HUES6 (cell line): ENCODE data around the gene SLC49A3.

Experiments
- H3K27ac ChIP-seq: 2 replicates; pipeline ENCODE4 v1.7.0; 2013; ENCODE audit warnings: low read depth, mild to moderate bottlenecking, low read length, inconsistent platforms
- H3K27me3 ChIP-seq: 2 replicates; pipeline ENCODE4 v1.6.1; 2013; ENCODE audit warnings: low read length; ENCODE audit not compliant: control insufficient read depth, insufficient read depth
- H3K36me3 ChIP-seq: 2 replicates; pipeline ENCODE4 v1.6.1; 2013; ENCODE audit warnings: low read length; ENCODE audit not compliant: control insufficient read depth, insufficient read depth
- H3K4me1 ChIP-seq: 2 replicates; pipeline ENCODE4 v1.6.1; 2013; ENCODE audit warnings: low read length; ENCODE audit not compliant: control insufficient read depth, insufficient read depth
- H3K4me3 ChIP-seq: 2 replicates; pipeline ENCODE4 v1.5.1; 2013; ENCODE audit warnings: low read depth, low read length
- H3K9ac ChIP-seq: one replicate; pipeline ENCODE4 v1.6.1; 2013; ENCODE audit warnings: mild to moderate bottlenecking, low read length
- H3K9me3 ChIP-seq: 2 replicates; pipeline ENCODE4 v1.6.1; 2013; ENCODE audit warnings: low read depth, low read length; ENCODE audit not compliant: control insufficient read depth, insufficient read depth

SLC49A3 gene

DNA sequence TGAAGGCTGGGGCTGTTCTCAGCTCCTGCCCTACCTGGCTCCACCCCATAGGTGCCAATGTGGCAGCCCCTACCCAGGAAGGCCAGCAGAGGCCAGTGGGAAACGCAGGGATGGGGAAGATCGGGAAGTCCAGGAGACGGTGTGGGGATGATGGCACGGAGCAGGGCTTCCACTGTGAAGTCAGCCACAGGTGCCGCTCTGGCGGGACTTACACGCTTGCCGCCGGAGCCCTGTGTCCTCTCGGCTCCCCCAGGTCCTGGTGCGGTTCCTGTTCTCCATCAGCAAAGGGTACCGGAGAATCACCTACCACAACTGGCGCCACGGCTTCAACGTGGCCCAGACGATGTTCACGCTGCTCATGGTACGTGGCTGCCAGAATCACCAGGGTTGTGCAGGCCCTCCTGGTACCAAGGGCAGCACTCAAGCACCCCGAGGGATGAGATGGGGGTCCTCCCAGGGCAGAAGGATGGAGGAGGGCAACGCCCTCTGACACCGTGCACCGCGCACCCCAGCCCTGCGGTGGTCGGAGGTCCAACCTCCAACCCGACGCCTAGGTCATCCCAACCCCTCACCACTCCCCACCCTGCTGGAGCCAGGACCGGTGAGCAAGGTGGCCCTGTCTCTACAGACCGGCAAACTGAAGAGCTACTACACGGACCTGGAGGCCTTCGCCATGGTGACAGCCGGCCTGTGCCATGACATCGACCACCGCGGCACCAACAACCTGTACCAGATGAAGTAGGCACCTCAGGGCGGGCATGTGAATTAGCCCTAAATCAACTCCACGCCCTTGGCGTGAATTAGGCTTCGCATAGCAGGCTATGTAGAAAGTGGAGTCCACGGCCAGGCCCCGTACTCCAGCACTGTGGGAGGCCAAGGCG lies 26.8 kb downstream of the SLC49A3 start:
- no peaks in the 10 kb centered on the region for H3K27me3 ChIP-seq
- H3K27ac ChIP-seq: no peak overlapping the region
- H3K9me3 ChIP-seq: no peaks in the 10 kb centered on the region
- no peak overlapping the region for H3K4me3 ChIP-seq
- no peak overlapping the region for H3K9ac ChIP-seq
- no peaks in the 10 kb centered on the region; the same call in none of the 2 replicates for H3K36me3 ChIP-seq
- peaks cover 4% of the 10 kb centered on the region; the same call in 1 of the 2 replicates for H3K4me1 ChIP-seq

DNA sequence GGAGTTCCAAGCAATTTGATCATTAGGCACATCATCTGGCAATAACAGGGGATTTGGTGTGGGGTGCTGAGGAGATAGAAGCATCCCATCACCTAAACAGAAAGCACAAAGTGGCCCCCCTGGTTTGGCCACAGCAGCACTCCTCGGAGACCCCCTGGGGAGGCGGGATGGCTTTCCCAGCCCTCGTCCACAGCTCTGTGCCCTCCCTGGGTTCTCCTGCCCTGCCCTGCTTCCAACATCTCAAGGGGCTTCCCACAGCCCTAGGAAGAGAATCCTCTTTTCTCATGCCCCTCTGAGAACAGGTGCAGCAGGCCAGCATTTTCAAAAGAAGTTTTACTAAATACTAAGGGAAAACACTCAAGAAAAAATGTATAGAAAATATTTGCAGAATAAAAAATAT lies 27.7 kb downstream of the SLC49A3 start:
- Histone ChIP-seq H3K4me3 (no peak overlapping the region), H3K9ac (no peak overlapping the region), H3K4me1 (peaks cover 4% of the 10 kb centered on the region; the same call in 1 of the 2 replicates), H3K9me3 (no peaks in the 10 kb centered on the region), H3K27ac (no peak overlapping the region), H3K27me3 (no peaks in the 10 kb centered on the region), H3K36me3 (no peaks in the 10 kb centered on the region; the same call in none of the 2 replicates)

DNA sequence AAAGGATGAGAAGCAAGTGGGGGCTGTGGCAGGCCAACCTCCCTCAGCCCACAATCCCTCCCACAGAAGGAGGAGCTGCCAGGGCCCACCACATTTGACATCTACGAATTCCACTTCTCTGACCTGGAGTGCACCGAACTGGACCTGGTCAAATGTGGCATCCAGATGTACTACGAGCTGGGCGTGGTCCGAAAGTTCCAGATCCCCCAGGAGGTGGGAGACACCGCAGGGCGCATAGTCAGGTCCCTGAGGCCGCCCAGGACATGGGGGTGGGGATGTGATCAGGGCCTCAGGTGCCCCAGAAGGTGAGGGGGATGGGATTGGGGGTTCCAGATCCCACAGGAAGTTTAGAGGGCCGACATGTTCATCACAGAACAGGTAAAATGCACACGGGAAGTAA lies 28.6 kb downstream of the SLC49A3 start:
- Histone ChIP-seq H3K4me1 (peaks cover 4% of the 10 kb centered on the region; the same call in 1 of the 2 replicates), H3K9me3 (no peaks in the 10 kb centered on the region), H3K4me3 (no peak overlapping the region), H3K27ac (no peak overlapping the region), H3K36me3 (no peaks in the 10 kb centered on the region; the same call in none of the 2 replicates), H3K9ac (no peak overlapping the region), H3K27me3 (no peaks in the 10 kb centered on the region)

DNA sequence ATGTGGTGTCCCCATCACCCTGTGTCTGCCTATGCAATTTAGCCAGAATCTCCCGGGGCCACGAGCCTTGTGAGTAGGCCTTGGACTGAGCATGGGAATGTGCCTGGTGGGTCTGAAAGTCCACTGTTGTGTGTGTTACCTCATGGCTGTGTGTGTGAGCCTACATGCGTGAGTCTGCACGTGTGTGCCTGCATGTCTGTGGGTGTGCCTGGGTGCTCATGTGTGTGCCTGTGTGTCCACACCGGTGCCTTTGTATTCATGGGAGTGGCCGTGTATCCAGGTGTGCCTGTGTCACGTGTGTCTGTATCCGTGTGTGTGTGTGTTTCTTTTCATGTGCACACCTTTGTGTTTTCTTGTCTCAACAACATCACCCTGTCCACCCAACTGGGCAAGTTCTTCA lies 29.1 kb downstream of the SLC49A3 start:
- H3K27ac ChIP-seq: no peak overlapping the region

DNA sequence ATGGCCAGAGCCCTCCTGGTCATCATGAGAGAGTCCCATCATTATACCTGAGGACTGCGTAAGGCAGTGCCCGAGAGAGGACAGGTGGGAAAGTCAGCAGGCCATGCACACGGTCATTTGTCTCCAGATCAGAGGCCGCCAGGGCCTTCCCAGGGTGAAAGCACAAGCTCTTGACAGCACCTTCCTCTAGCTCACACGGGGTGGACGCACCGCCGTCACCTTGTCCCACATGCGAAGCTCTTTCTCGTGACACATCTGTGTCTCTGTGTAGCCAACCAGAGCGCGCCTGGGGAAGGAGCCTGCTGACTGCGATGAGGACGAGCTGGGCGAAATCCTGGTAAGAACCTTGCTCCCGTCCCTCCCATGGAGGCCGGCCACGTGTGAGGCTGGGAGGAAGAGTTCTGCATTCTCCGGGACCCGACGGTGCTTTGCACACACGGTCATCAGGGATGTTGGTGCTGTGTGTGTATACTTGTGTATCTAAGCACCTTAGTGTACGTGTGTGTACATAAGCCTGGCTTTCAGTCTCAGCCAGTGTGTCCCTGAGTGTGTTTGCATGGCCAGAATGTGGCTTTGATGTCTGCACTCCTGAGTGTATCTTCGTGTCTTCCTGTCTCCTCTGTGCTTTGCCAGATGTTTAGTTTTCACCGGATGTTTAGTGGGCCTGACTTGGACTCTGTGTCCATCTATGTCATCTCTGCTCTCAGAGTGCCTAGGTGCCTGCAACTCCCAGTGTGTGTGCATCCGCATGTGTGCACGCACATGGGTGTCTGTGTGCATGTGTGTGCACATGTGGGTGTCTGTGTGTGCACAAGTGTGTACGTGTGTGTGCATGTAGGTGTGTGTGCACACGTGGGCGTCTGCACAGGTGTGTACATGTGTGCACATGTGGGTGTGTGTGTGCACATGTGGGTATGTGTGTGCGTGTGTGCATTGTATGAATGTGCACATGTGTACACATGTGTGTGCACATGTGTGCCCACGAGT lies 30.0 kb downstream of the SLC49A3 start:
- Histone ChIP-seq H3K4me1 (peaks cover 4% of the 10 kb centered on the region; the same call in 1 of the 2 replicates), H3K27me3 (no peaks in the 10 kb centered on the region), H3K27ac (no peak overlapping the region), H3K4me3 (no peak overlapping the region), H3K36me3 (no peaks in the 10 kb centered on the region; the same call in none of the 2 replicates), H3K9me3 (no peaks in the 10 kb centered on the region), H3K9ac (no peak overlapping the region)

More for the DNA sequence above, 29.1 kb downstream of the SLC49A3 start:
- Histone ChIP-seq H3K27me3 (no peaks in the 10 kb centered on the region), H3K9ac (no peak overlapping the region), H3K4me1 (peaks cover 4% of the 10 kb centered on the region; the same call in 1 of the 2 replicates), H3K9me3 (no peaks in the 10 kb centered on the region), H3K4me3 (no peak overlapping the region), H3K36me3 (no peaks in the 10 kb centered on the region; the same call in none of the 2 replicates)

DNA sequence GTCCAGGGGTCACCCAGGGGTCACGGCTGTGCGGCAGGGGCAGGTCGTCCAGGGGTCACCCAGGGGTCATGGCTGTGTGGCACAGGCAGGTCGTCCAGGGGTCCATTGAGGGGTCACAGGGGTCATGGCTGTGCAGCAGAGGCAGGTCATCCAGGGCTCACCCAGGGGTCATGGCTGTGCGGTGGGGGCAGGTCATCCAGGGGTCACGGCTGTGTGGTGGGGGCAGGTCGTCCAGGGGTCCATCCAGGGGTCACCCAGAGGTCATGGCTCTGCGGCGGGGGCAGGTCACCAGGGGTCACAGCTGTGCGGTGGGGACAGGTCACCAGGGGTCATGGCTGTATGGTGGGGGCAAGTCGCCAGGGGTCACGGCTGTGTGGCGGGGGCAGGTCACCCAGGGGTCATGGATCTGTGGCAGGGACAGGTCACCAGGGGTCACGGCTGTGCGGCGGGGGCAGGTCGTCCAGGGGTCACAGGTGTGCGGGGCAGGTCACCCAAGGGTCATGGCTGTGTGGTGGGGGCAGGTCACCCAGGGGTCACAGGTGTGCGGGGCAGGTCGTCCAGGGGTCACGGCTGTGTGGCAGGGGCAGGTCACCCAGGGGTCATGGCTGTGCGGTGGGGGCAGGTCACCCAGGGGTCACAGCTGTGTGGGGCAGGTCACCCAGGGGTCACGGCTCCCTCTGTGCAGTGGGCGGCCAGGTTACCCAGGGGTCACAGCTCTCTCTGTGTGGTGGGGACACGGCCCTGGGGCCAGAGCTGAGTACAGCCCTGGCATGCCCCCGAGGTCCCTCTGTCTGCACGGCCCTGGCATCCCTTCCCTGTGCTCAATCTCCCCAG lies 30.9 kb downstream of the SLC49A3 start:
- H3K9me3 ChIP-seq: no peaks in the 10 kb centered on the region
- no peaks in the 10 kb centered on the region for H3K27me3 ChIP-seq
- peaks cover 1% of the 10 kb centered on the region; the same call in 1 of the 2 replicates for H3K4me1 ChIP-seq
- no peak overlapping the region for H3K9ac ChIP-seq
- H3K27ac ChIP-seq: no peak overlapping the region
- H3K36me3 ChIP-seq: no peaks in the 10 kb centered on the region; the same call in none of the 2 replicates
- H3K4me3 ChIP-seq: no peak overlapping the region

DNA sequence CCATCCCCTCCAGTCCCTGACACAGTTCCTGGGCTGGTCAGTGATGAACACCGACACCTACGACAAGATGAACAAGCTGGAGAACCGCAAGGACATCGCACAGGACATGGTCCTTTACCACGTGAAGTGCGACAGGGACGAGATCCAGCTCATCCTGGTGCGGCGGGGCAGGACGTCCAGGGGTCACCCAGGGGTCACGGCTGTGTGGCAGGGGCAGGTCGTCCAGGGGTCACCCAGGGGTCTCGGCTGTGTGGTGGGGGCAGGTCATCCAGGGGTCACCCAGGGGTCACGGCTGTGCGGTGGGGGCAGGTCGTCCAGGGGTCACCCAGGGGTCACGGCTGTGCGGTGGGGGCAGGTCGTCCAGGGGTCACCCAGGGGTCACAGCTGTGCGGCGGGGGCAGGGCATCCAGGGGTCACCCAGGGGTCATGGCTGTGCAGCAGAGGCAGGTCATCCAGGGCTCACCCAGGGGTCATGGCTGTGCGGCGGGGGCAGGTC lies 31.6 kb downstream of the SLC49A3 start:
- Histone ChIP-seq H3K4me3 (no peak overlapping the region), H3K4me1 (no peaks in the 10 kb centered on the region)

DNA sequence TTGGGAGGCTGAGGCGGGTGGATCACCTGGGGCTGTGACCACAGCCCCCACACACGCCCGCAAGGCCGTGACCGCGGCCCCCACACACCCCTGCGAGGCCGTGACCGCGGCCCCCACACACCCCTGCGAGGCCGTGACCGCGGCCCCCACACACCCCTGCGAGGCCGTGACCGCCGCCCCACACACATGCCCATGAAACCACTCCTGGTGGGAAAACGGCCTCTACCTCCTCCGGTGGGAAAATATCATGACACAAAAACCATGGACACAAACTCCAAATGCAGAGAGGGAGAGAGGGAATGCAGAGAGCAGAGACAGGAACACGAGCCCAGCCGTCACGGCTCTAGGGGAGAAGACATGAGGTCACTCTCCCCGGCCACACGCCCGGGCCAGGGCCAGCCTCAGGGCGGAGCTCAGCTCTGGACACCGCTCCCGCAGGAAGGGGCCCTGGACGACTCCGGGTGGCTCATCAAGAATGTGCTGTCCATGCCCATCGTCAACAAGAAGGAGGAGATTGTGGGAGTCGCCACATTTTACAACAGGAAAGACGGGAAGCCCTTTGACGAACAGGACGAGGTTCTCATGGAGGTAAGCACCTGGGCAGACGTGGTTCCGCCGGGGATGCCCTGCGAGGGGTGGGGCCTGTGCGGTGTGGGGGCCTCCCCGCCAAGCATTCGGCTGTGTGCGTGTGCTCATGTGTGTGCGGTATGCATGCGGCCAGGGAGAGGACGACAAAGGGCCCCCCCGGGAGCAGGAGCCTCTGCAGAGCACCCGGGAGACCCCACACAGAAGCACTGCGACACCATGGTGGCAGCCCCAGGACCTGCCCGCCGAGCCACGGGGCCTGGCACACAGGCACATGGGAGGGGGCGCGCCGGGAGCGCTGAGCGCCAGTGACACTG lies 32.3 kb downstream of the SLC49A3 start:
- Histone ChIP-seq H3K27me3 (no peaks in the 10 kb centered on the region), H3K4me1 (no peaks in the 10 kb centered on the region), H3K9ac (no peak overlapping the region), H3K4me3 (no peak overlapping the region), H3K9me3 (no peaks in the 10 kb centered on the region), H3K36me3 (no peaks in the 10 kb centered on the region; the same call in none of the 2 replicates), H3K27ac (no peak overlapping the region)

More for the DNA sequence above, 31.6 kb downstream of the SLC49A3 start:
- Histone ChIP-seq H3K9ac (no peak overlapping the region), H3K9me3 (no peaks in the 10 kb centered on the region), H3K36me3 (no peaks in the 10 kb centered on the region; the same call in none of the 2 replicates), H3K27ac (no peak overlapping the region), H3K27me3 (no peaks in the 10 kb centered on the region)

DNA sequence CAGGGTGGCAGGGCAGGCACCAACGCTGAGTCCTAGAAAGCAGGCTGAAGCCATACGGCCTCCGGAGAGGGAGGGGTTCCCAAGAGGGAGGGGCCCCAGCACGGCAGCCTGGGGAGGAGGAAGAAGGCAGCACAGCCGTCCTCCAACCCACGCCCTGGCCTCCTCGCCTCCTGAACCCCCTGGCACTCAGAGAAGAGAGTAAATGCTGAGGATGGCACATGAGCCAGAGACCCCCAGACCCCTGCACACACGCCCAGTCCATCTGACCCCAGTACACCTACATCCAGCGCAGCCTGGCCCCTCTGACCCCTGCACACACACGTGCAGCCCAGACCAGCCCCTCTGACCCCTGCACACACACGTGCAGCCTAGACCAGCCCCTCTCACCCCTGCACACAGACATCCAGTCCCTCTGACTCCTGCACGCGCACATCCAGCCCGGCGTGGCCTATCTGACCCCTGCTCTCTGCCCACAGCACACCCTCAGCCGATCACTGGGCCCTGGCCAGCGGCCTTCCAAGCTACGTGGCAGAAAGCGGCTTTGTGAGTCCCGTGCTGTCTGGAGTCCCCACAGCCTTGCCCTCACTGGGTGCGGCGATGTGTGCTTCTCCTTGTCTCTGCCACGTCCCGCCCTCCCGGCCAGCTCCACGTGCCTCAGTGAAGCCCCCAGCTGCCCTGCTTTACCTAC lies 33.3 kb downstream of the SLC49A3 start:
- no peak overlapping the region for H3K27ac ChIP-seq
- no peaks in the 10 kb centered on the region for H3K27me3 ChIP-seq
- H3K9ac ChIP-seq: no peak overlapping the region
- H3K9me3 ChIP-seq: no peaks in the 10 kb centered on the region
- no peaks in the 10 kb centered on the region; the same call in none of the 2 replicates for H3K36me3 ChIP-seq
- no peaks in the 10 kb centered on the region for H3K4me1 ChIP-seq
- H3K4me3 ChIP-seq: no peak overlapping the region
